Measurements from ENCODE around the gene SCMH1. TPM values are rescaled to one million over a fixed set of nuclear protein-coding genes. Genes with fewer than 3 reads are reported as not detected.

Gene SCMH1
- total RNA-seq, 1 experiment from 2014 or later, result 19.4 TPM

- H3K27ac Mint-ChIP-seq, result no peak overlapping the region
- no peaks in the 10 kb centered on the region for H3K27me3 Mint-ChIP-seq (ENCODE audit: low read depth)
- H3K4me3 Mint-ChIP-seq, result no peak overlapping the region
- no peak for ATAC-seq
- ChIA-PET POLR2A (interaction anchor here (0.6 kb wide), 1 partner anchor 223 kb away, joined by 3 read pairs; no protein-coding TSS in a partner anchor), CTCF (interaction anchor here (0.8 kb wide), 1 partner anchor 16 kb away, joined by 3 read pairs; no protein-coding TSS in a partner anchor)
- no peaks in the 10 kb centered on the region for H3K9me3 Mint-ChIP-seq
- H3K36me3 Mint-ChIP-seq, result peaks cover 83% of the 10 kb centered on the region
- TF ChIP-seq TCF7 (CRISPR knock-in tag; IDR thresholded peaks at IDR 0.05; ENCODE audit: low read depth) (no peak), ZNF396 (CRISPR knock-in tag; IDR thresholded peaks at IDR 0.05; ENCODE audit: borderline replicate concordance) (no peak)
- no peaks in the 10 kb centered on the region for H3K4me1 Mint-ChIP-seq
- no peak for DNase-seq (ENCODE audit: low spot score)
Observed at GRCh38 chr1:40998668-40999067, 243.4 kb downstream of the SCMH1 start.

GRCh38 chr1:40997096-40997495, 245.0 kb downstream of the SCMH1 start:
- DNase-seq (ENCODE audit: low spot score) (no peak), ATAC-seq (no peak)
- Mint-ChIP-seq H3K27me3 (ENCODE audit: low read depth) (no peaks in the 10 kb centered on the region), H3K27ac (no peak overlapping the region), H3K36me3 (peaks cover 78% of the 10 kb centered on the region), H3K4me3 (no peak overlapping the region), H3K4me1 (no peaks in the 10 kb centered on the region), H3K9me3 (no peaks in the 10 kb centered on the region)
- ChIA-PET CTCF (no interaction called here), POLR2A (interaction anchor here (0.6 kb wide), 1 partner anchor 413 kb away, joined by 3 read pairs; no protein-coding TSS in a partner anchor)
- TF ChIP-seq ZBTB43 (CRISPR knock-in tag; IDR thresholded peaks at IDR 0.05) (no peak), TCF7 (CRISPR knock-in tag; IDR thresholded peaks at IDR 0.05; ENCODE audit: low read depth) (no peak), ZNF396 (CRISPR knock-in tag; IDR thresholded peaks at IDR 0.05; ENCODE audit: borderline replicate concordance) (no peak), ZSCAN18 (CRISPR knock-in tag; IDR thresholded peaks at IDR 0.05) (no peak), MYBL2 (CRISPR knock-in tag; IDR thresholded peaks at IDR 0.05) (no peak), SMAD3 (CRISPR knock-in tag; IDR thresholded peaks at IDR 0.05; ENCODE audit: borderline replicate concordance) (no peak)

- Mint-ChIP-seq H3K27ac (no peak overlapping the region), H3K27me3 (ENCODE audit: low read depth) (no peaks in the 10 kb centered on the region), H3K9me3 (no peaks in the 10 kb centered on the region), H3K4me3 (no peak overlapping the region), H3K4me1 (no peaks in the 10 kb centered on the region), H3K36me3 (peaks cover 95% of the 10 kb centered on the region)
- CTCF ChIA-PET, result no interaction called here
- ATAC-seq (no peak), DNase-seq (ENCODE audit: low spot score) (no peak)
- POLR2A ChIA-PET, result no interaction called here
- TF ChIP-seq IRF1 (CRISPR knock-in tag; IDR thresholded peaks at IDR 0.05), result no peak
- no peak for TF ChIP-seq SP1 (CRISPR knock-in tag; conservative IDR thresholded peaks at IDR 0.05)
- no peak for TF ChIP-seq ZNF138 (CRISPR knock-in tag; conservative IDR thresholded peaks at IDR 0.05)
- no peak for TF ChIP-seq KAT7 (CRISPR knock-in tag; IDR thresholded peaks at IDR 0.05; ENCODE audit: borderline replicate concordance)
- TF ChIP-seq RORB (CRISPR knock-in tag; IDR thresholded peaks at IDR 0.05), result no peak
- no peak for TF ChIP-seq ZNF532 (CRISPR knock-in tag; IDR thresholded peaks at IDR 0.05; ENCODE audit: borderline replicate concordance)
- TF ChIP-seq USF2 (CRISPR knock-in tag; IDR thresholded peaks at IDR 0.05), result no peak
- TF ChIP-seq FOXK1 (CRISPR knock-in tag; IDR thresholded peaks at IDR 0.05), result no peak
Observed at GRCh38 chr1:40989066-40989465, 253.0 kb downstream of the SCMH1 start.
